Mononuclear cell (primary cell): ENCODE data around the gene BRSK2. TPM values are rescaled to one million over a fixed set of nuclear protein-coding genes. Genes with fewer than 3 reads are reported as not detected.
"Not testable (repeated sequence)": the region's sequence is repeated elsewhere in the genome, so short reads cannot be mapped to it uniquely, and the experiment has no call there.

ENCODE experiments used
- H3K27me3 ChIP-seq: 2 replicates; pipeline ENCODE4 v1.6.0; 2011; ENCODE audit warnings: low read length, control low read depth; ENCODE audit not compliant: insufficient read depth
- H3K4me1 ChIP-seq: 2 replicates; pipeline ENCODE4 v1.5.1; 2011; ENCODE audit warnings: mild to moderate bottlenecking, low read length, control low read depth; ENCODE audit not compliant: insufficient read depth
- H3K4me3 ChIP-seq: 2 replicates; pipeline ENCODE4 v1.5.1; 2011; ENCODE audit warnings: mild to moderate bottlenecking, low read length, moderate library complexity
- H3K9me3 ChIP-seq: 2 replicates; pipeline ENCODE4 v1.5.1; 2011; ENCODE audit warnings: low read depth, mild to moderate bottlenecking, control low read depth, low read length
- total RNA-seq: library from RNA; depleted of rRNA; stranded (reverse); fragments of >200 nt; gene quantifications from one replicate; pipeline ENCODE4 v1.2.3, GENCODE V29; 2012

Gene BRSK2
- total RNA-seq, 1 donor, result 0.10 TPM

GRCh38 chr11:1350086-1350725, 39.5 kb upstream of the BRSK2 start:
- Histone ChIP-seq H3K27me3 (no peaks in the 10 kb centered on the region), H3K4me1 (no peaks in the 10 kb centered on the region), H3K4me3 (no peak overlapping the region), H3K9me3 (no peaks in the 10 kb centered on the region)

DNA sequence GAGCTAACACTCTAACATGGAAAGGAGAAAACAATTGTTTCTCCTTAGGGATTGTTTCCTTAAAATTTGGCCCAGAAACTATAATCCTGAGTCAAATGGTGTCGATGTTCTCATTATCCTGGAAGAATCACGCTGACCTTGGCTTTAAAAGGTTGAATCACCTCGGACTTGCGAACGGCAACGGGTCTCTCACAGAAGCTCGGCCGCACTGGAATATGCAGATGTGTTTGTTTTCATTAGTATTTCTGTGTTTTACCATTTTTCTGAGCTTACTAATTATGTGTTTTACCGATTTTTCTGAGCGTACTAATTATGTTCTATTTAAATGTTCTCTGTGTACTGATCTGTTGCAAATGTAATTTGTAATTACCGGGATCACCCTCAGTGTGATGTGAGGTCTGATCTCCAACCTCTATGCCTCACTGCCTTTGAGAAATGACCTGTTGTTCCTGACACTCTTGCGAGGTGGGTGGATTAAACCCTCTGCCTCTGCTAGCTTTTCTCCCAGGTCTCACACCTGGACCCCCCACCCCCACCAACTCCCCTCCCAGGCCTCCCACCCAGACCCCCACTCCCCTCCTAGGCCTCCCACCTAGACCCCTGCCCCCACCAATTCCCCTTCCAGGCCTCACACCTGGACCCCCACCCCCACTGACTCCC, 38.3 kb upstream of the BRSK2 start:
- no peak overlapping the region for H3K4me3 ChIP-seq
- no peaks in the 10 kb centered on the region for H3K27me3 ChIP-seq
- no peaks in the 10 kb centered on the region for H3K4me1 ChIP-seq
- H3K9me3 ChIP-seq, result no peaks in the 10 kb centered on the region

GRCh38 chr11:1352696-1353382, 36.9 kb upstream of the BRSK2 start:
- no peaks in the 10 kb centered on the region for H3K9me3 ChIP-seq
- H3K27me3 ChIP-seq, result no peaks in the 10 kb centered on the region
- H3K4me3 ChIP-seq, result no peak overlapping the region
- H3K4me1 ChIP-seq, result no peaks in the 10 kb centered on the region

- Histone ChIP-seq H3K9me3 (no peaks in the 10 kb centered on the region), H3K27me3 (no peaks in the 10 kb centered on the region), H3K4me1 (no peaks in the 10 kb centered on the region), H3K4me3 (no peak overlapping the region)
Observed at GRCh38 chr11:1353383-1354124, 36.2 kb upstream of the BRSK2 start.

GRCh38 chr11:1354125-1354938, 35.4 kb upstream of the BRSK2 start:
- Histone ChIP-seq H3K4me3 (no peak overlapping the region), H3K4me1 (no peaks in the 10 kb centered on the region), H3K9me3 (no peaks in the 10 kb centered on the region)

GRCh38 chr11:1356007-1356435, 33.7 kb upstream of the BRSK2 start:
- no peaks in the 10 kb centered on the region for H3K27me3 ChIP-seq
- no peaks in the 10 kb centered on the region for H3K9me3 ChIP-seq
- H3K4me1 ChIP-seq, result no peaks in the 10 kb centered on the region
- no peak overlapping the region for H3K4me3 ChIP-seq

More at GRCh38 chr11:1354125-1354938, 35.4 kb upstream of the BRSK2 start:
- H3K27me3 ChIP-seq, result no peaks in the 10 kb centered on the region

DNA sequence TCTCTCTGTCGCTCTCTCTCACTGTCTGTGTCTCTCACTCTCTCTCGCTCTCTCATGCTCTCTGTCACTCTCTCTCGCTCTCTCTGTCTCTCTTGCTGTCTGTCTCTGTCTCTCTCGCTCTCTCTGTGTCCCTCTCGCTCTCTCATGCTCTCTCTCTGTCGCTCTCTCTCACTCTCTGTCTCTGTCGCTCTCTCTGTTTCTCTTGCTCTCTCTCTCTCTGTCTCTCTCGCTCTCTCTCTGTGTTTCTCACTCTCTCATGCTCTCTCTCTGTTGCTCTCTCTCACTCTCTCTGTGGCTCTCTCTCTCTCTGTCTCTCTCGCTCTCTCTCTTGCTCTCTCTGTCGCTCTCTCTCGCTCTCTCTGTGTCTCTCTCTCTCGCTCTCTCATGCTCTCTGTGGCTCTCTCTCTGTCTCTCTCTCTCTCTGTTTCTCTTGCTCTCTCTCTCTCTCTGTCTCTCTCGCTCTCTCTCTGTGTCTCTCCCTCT, 33.2 kb upstream of the BRSK2 start:
- H3K4me3 ChIP-seq, result no peak overlapping the region
- H3K27me3 ChIP-seq, result no peaks in the 10 kb centered on the region
- no peaks in the 10 kb centered on the region for H3K4me1 ChIP-seq
- H3K9me3 ChIP-seq, result no peaks in the 10 kb centered on the region

- Histone ChIP-seq H3K4me3 (no peak overlapping the region), H3K27me3 (no peaks in the 10 kb centered on the region), H3K4me1 (no peaks in the 10 kb centered on the region), H3K9me3 (no peaks in the 10 kb centered on the region)
Observed at GRCh38 chr11:1358286-1358685, 31.4 kb upstream of the BRSK2 start.

DNA sequence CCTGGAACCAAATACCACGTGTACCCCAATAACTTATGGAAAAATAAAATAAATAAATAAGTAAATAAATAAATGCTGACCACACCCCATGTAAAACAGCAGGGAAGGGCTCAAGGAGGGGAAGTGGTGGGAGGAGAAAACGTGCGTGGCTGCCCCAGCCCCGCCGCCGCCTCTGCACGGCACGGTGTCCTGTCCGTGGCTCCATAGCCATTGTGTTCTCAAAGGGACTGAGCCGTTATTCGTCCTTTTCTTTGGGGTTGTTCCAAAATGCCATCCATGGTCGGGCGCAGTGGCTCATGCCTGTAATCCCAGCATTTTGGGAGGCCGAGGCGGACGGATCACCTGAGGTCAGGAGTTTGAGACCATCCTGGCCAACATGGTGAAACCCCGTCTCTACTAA, 30.8 kb upstream of the BRSK2 start:
- not testable (repeated sequence) for H3K9me3 ChIP-seq, H3K27me3 ChIP-seq, H3K4me3 ChIP-seq, H3K4me1 ChIP-seq

GRCh38 chr11:1359556-1359955, 30.2 kb upstream of the BRSK2 start:
- Histone ChIP-seq H3K27me3 (no peaks in the 10 kb centered on the region), H3K9me3 (no peaks in the 10 kb centered on the region), H3K4me3 (no peak overlapping the region), H3K4me1 (no peaks in the 10 kb centered on the region)

- no peak overlapping the region for H3K4me3 ChIP-seq
- H3K9me3 ChIP-seq, result no peaks in the 10 kb centered on the region
- no peaks in the 10 kb centered on the region for H3K4me1 ChIP-seq
- H3K27me3 ChIP-seq, result no peaks in the 10 kb centered on the region
Observed at GRCh38 chr11:1360181-1360834, 29.4 kb upstream of the BRSK2 start.

- Histone ChIP-seq H3K27me3 (no peaks in the 10 kb centered on the region), H3K4me1 (no peaks in the 10 kb centered on the region), H3K4me3 (no peak overlapping the region), H3K9me3 (no peaks in the 10 kb centered on the region)
Observed at GRCh38 chr11:1360835-1361357, 28.8 kb upstream of the BRSK2 start.

- Histone ChIP-seq H3K4me3 (no peak overlapping the region), H3K27me3 (no peaks in the 10 kb centered on the region), H3K4me1 (no peaks in the 10 kb centered on the region), H3K9me3 (no peaks in the 10 kb centered on the region)
Observed at GRCh38 chr11:1361882-1362281, 27.9 kb upstream of the BRSK2 start.

DNA sequence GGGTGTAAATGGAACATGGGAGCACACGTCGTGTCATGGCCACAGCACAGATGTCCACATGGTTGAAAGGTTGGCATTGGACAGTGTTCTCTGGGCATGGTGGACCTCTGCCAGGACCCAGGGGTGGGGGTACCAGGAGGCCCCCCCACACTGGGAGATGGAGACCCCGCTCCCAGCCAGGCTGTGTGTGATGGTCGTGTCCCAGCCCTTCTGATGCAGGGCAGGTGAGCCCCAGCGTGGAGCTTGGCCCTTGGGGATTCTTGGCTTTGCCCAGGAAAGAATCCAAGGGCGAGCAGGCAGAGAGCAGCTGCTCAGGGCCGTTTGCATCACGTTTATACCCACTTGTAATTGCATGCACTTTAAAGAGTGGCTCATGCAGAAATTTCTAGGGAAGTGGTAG, 22.0 kb upstream of the BRSK2 start:
- Histone ChIP-seq H3K27me3 (no peaks in the 10 kb centered on the region), H3K4me3 (no peak overlapping the region), H3K4me1 (no peaks in the 10 kb centered on the region), H3K9me3 (no peaks in the 10 kb centered on the region)
